HG02852 (cell line): ENCODE results near the gene TP53I11.

Experiments
- ATAC-seq: cut with Tn5 transposase; IDR thresholded peaks from one replicate; pipeline ENCODE4 v1.9.1; 2021; ENCODE audit warnings: mild to moderate bottlenecking, moderate library complexity; ENCODE audit not compliant: unreplicated experiment

Gene TP53I11

DNA sequence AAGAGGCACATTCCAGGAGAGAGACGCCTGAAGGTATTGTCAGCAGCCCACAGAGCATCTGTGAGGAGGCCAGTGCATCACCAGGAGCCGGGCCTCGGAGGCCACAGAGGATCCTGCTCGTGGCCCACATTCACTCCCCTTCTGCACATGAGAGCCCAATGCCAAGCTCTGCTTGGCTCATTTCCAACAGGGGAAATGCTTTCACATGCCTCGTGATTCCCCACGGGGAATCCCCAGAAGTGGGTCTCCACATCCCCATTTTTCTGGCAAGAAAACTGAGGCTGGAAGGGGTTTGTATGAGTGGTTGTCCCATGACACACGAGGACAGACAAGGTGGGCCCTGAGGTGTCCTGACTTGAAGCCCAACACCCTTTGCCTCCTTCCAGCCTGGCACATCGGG is 34.4 kb downstream of the TP53I11 start:
- no peak for ATAC-seq

DNA sequence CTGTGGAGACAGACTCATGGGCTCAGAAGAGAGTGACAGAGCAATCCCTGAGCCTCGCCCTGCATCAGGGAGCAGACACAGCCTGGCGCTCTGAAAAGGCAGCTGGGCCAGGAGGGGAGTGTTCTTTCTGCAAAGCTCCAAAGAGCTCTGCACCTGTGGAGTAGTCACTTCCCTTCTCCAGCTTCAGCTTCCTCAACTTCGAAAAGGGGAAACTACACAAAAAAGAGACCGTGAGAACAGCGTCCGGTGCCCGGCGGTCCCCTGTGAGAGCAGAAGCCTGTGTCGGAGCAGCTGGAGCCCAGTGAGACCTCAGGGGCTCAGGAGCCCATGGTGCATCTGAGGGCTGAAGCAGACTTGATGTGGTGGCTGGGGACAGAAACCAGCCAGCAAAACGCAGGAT is 35.1 kb downstream of the TP53I11 start:
- ATAC-seq: no peak

DNA sequence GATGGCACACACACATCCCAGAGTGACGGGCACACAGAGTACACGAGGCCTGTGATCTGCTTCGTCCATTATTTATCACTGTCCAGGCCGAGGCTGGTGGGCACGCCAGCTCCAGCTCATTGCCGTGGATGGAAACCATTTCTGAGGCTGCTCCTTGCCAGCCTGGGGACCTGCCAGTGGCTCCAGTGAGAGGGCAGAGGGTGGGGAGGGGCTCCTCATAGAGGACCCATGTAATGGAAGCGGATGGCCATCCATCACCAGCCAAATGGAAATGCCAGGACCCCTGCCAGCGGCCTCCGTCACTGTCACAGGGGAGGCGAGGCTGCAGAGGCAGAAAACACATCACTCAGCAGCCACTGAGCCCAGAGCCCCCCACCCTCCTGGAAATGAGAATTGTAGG is 35.7 kb downstream of the TP53I11 start:
- no peak for ATAC-seq

DNA sequence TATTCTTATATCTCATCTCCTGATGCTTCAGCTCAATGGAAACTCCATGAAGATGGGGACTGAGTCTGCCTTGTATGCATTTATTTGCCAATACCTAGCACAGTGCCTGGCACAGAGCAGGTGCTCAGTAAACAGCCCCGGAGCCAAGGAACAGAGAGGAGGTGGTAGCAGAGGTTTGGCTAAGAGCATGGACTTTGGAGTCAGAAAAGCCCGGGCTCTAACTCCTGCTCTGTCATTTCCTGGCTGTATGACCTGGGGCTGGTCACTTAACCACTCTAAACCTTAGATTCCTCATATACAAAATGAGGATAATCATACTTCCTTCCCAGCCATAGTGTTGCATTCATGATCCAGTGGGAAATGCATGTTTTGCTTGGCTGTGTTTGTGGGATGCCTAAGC is 36.6 kb downstream of the TP53I11 start:
- ATAC-seq: no peak

DNA sequence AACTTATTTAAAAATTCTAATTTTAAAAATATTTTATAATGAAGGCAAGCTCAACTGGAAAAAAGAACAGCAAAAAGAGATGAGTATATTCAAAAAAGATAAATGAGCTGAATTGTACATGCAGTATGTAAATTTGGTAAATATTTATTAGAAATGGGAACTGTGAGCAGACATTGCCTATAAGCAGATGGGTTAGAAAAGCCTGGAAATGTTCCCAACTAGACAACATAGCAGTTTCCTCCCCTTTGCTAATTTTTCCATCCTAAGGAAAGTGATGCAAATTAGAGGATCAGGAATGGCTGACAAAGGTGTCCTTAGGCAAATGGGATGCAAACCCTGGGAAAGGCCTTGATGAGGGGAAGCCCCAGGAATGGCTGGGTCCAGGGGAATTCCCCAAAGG is 37.2 kb downstream of the TP53I11 start:
- ATAC-seq: no peak

DNA sequence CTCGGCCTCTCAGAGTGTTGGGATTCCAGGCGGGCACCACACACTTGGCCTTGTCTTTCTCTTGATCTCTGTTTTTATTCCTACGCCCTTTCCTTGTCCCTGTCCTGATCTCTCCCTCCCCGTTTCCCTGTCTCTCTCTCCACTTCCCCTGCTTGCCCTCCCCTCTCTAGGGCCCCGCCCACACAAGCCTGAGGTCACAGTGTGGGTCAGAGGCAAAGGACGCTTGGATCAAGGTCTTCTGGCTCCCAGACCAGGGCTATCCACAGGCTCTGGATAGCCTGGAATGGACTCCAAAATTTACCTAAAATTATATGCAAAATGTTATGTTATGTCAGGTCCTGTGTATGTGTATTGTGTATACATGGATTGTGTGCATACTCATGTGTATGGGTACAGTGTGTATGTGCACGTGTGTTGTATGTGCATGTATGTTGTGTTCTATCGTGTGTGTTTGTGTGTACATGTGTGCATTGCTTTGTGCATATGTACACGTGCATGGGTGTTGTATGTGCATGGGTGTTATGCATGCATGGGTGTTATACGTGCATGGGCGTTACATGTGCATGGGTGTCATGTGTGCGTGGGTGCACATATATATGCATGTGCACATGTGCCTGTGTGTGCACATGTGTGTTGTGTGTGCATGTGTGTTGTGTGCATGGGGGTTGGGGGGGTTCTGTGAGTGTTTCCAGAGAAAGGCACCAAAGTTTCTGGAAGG is 38.3 kb downstream of the TP53I11 start:
- no peak for ATAC-seq

DNA sequence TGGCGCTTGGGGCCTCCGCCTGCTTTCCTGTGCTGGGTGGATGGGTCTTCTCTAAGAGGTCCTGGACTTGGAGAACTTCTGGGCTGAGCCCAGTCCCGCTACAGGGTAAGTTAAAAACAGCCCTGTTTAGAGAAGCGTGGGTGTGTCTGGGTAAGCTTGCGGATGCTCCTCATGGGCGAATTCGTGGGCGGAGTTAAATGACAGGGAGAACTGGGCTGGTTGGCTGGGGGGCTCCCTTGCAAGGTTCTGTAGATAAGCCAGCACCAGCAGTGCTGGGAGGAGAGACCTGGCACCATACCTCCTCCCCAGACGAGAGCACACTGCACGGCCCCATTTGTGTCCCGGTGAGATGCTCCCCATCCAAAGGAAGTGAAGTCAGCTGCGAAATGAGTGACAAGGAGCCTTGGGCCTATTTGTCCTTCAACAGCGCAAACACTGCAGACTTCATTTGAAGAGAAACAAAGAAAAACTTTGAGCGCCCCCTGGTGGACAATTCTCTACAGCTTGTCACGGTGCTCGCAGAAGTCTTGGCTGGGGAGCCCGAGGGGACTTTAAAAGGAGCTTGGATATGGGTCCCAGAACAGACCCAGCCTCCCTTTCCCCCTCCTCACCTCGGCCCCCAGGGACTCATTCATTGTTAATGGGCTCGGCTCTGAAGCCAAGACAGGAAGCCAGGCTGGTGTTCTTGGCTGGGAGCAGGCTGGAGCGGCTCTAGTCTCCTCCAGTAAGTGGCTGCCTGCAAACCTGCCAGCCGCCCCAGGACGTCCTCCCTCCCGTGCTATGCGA is 39.5 kb downstream of the TP53I11 start:
- peak; percentile 72 for ATAC-seq

DNA sequence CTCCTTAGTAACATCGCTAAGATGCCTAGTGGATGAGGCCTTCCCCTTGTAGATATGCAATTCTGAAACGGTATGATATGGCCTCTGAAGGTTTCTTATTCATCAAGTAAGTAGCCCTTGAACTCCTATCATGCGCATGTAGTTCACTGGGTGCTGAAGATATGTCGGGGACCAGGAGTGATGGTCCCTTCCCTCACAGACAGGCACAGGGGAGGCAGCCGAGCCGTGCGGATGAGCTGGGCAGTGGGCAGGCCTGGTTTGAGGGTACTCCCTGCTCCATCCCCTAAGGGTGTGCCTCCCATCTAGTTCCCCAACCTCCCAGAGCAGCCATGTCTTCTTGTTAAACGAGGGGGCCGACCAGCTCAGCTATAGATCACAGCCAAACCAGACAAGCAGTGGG is 40.1 kb downstream of the TP53I11 start:
- ATAC-seq: no peak

DNA sequence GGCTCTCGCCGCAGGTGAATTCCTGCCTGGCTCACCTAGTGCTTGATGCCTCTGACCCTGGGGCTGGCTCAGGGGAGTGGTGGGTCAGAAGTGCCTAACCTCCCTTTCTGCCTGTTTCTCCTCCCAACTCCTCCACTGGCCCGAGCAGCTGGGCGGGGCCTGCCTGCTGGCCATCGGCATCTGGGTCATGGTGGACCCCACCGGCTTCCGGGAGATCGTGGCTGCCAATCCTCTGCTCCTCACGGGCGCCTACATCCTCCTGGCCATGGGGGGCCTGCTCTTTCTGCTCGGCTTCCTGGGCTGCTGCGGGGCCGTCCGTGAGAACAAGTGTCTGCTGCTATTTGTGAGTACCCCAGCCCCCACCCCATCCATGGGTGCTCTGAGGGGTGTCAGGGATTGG is 41.1 kb downstream of the TP53I11 start:
- no peak for ATAC-seq

DNA sequence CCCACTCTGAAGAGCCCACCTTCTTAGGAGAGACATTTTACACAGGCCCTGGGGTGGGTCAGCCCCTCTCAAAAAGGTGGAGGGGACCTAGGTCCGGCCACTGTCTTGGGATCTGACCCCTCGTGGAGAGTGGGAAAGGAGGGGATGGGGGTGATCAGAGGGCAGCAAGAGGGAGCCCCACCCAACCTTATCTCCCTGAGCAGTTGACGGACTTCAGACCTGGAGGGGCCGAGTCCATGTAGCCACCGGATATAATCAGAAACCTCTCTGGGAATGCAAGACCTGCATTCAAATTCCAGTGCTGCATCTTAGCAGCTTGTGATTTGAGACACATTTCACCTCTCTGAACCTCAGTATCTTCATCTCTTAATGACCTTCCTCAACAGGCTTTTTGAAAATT is 44.0 kb downstream of the TP53I11 start:
- no peak for ATAC-seq

DNA sequence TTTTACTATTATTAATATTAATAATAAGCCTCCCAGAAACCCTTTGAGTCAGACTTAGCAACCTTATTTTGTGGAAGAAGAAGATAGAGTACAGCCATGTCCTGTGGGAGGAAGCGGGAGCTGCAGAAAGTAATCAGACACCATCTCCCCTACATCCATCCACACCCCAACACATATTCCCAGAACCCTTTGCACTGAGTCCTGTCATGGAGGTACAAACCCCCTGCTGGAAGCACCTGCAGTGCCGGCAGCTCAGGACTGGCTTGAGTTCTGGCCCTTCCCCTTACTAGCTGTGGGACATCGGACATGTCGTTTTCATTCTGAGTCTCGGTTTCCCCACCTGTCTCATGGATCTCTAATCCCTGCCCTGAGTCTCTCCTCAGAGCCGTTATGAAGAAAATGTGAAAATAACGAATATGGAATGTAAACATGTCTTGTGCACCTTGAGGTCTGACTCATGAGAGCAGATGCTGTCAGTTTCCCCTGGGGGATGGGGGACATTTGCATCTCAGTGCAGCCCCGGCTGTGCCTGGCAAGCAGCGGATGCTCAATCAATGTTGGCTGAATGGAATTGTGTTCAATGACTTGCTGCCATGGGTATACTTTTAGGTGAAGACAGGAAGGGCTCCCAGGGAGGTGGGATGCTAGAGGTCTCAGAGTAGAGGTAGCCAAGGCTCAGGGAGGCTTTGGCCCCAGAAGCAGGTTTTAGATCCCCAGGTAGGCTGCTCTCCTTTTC is 45.4 kb downstream of the TP53I11 start:
- ATAC-seq: no peak

DNA sequence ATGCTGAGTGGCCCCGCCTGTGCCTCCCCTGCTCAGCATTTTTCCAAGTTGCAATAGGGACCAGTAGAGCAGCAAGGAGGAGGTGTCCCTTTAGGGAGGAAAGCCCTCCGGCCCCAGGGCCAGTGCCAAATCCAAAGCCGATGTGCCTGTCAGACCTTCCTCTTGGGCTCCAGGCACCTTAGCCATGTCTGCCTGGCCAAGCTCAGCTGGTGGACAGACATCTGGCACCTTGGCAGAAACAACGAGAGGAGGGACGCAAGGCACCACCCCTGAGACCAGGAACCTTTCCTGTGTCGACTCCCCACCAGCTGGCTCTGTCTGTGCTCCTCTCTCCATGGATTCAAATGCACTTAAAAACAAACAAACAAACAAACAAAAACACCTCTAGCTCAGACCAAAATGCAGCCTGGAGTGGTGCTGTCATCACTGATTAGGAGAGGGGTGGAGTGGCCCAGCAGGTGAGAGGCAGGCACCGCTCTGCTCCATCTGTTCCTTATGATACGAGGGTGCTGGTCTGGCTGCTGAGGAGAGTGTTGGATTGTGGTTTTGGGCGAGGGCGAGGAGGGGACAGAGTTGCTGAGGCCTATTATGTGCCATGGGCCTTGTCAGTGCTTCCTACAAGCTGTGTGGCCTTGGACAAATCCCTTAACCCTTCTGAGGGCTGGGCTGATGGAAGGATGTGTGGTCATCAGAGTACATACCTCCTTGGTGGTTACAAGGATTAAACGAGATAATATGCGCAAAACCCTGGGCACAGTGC is 46.2 kb downstream of the TP53I11 start:
- no peak for ATAC-seq

DNA sequence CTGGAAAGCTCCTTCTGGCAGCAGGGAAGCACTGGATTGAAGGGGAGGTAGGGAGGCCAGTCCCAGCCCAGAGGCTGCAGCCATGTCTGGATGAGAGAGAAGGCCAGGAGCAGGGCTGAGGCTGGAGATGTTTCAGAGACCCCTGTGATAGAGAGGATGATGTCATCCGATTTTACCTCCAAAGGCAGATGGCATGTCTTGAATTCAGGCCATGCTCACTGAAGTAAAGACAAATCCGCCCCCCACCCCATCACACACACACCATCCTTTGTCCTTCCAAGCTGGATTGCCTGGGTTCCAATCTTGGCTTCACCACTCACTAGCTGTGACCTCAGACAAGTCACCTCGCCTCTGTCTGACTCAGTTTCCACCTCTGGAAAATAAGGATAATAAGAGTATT is 47.2 kb downstream of the TP53I11 start:
- no peak for ATAC-seq

DNA sequence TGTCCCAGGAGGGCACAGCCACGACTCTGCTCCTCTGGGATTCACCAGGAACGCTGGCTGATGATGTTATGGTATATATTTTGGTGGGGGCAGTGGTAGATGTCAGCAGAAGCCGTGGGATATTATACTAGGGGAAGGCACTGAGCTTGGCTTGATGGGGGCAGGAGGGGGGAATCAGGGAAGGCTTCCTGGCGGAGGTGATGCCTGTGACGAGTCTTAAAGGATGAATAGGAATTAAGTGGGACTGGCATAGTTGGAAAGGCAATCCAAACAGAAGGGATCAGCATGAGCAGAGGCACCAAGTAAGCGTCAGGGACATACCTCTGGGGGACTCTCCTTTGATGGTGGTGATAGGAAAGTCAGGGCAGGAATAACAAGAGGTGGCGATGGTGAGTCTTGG is 47.6 kb downstream of the TP53I11 start:
- ATAC-seq: no peak

DNA sequence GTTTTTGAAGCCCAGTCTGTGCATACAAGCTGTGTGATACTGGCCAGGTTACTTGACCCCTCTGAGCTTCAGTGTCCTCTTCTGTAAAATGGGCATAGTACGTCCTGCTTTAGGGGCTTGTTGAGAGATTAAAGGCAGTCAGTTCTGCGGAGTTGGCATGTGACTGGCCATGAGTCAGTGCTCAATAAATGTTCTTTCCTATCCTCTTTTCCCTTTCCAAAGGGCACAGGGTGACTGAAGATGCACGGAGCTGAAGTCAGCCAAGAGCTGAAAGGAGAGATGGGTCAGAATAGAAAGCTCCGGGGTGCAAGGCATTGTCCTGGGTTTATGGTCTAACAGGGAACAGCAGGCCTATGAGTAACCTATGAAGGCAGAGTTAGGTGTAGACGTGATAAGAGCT is 48.9 kb downstream of the TP53I11 start:
- ATAC-seq: no peak

DNA sequence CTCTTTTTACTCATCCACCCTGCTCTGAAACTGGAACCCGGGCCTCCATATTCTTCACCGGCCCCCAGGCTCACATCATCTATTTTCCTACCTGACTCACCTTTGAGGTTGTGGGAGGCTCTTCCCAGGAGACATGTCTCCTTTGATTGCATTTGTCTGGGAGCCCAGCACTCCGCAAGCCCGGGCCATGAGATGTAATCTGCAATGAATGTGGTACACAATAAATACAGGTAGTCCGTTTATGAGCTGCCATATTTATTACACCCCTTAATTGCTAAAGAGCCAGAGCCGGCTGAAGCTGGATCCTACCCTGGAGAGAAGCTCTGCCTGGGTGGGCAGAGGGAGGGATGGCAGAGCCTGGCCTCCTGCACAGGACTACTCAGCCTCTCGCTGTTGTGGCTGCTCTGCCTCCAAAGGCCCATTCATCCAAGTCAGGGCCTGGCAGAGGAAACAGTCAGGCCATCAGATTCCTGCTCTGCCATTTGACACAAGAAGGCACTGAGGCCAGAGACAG is 49.5 kb downstream of the TP53I11 start:
- ATAC-seq: no peak

DNA sequence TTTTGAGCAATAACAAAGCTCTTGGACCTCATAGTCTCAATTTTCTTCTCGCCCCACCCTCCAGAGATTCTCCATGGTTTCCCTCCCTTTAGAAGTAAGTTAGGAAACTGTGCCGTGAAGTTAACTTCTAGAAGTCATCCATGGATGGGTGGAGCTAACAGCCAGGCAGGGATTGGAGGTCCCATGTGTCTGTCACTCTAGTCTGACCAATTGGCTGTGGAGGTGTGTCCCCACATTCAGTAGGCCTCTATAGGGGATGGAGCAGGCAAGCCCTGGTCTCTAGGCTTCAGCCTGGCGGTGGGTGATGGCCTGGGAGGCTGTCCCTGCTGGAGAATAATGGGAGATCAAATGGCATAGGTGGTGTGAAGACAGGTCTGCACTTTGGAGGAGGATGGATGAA is 50.7 kb downstream of the TP53I11 start:
- no peak for ATAC-seq

DNA sequence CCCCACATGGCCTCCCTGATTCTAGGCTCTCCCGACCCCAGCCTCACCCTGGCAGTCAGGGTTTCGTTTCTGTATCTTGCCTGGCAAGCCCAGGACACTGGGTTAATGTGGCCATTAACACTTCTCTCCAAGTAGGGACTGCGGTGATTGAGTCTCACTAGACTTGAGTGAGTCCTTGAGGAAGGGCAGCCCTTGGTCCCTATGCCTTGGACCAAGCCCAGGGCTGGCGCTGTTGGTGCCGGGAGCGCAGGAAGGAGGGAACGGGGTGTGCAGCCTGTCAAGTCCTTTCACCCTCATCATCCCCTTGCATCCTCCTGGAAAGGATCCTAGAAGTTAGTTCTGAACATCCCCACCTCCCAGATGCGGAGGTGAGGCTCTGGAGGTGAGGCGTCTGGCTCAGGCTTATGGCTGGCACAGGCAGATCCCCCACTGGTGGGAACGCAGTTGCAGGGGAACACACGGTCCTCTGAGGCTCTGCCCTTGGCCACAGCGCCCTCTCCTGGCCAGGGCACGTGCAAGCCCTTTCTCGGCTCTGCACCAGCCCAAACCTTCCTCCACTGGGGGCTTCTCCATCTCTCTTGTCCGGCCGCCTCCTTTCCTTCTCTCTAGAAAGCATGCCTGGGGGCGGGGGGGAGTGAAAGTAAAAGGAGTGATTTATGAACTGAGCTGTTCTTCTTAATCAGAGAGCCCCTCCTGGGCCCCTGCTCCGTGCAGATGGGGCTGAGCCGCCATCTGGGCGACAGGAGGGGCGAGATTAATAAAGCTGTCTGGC is 56.7 kb downstream of the TP53I11 start:
- no peak for ATAC-seq

DNA sequence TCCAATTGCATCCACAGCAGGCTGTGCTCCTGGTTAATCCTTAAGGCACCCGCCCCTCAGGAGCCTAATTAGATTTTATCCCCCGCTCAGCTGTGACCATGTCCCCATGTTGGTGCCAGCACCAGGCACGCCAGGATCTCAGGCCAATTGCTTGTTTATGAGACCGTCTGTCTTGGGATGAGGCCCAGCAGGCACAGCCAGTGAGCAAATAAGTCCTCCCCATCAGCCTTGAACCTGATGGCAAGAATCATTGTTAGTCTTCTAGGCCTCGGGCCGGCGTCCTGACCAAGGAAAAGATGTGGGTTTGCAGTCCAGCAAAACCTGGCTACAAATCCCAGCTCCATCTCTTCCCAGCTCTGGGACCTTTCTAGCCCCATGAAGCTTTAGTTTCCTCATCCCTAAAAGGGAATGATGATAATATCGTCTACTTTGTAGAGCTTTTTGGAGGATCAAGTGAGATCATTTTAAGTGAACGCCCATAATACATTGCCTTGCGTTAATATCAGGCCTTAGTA is 57.3 kb downstream of the TP53I11 start:
- no peak for ATAC-seq

DNA sequence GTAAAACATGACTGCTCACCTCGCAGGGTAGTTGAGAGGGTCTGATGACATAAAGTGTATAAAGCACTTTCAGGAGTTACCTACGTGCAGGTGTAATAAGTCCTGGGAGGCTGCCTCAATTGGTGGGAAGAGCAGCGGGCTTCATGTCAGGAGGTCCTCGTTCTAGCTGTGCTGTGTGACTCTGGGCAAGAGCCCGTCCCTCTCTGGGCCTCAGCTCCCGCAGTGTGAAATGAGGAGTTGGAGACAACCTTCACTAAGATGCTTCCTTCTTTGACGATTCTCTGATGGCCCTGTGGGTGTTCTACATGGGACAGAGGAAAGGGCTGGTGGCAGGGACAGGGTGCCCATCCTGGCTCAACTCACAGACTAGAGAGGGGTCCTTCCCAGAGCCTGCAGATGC is 57.8 kb downstream of the TP53I11 start:
- ATAC-seq: no peak
